GM19099 (cell line): ENCODE data around the gene C4BPB.

Experiments used
- POLR2A ChIP-seq: IDR thresholded peaks from 3 replicates; pipeline ENCODE4 v1.6.1; 2011; ENCODE audit warnings: low read depth; ENCODE audit not compliant: insufficient read length; ENCODE audit errors: extremely low read depth

The C4BPB gene

DNA sequence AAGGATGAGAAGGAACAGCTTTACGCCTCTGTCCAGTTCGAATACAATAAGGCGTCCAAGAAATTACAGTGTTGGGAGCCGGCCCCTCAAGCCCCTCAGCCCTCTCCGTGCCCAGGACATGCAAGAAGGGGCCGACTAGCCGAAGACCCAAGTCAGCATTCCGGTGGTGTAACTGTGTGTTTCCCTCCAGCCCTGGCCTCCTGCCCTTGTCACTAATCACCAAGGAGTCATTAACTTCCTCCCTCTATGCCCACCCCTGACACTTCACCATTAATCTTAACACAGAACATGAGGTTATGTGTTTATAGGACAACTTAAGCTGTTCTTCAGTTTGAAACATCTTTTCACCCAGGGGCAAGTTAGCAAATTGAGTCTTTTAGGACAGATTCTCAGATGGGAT is 16.4 kb upstream of the C4BPB start:
- TF ChIP-seq POLR2A: no peak

DNA sequence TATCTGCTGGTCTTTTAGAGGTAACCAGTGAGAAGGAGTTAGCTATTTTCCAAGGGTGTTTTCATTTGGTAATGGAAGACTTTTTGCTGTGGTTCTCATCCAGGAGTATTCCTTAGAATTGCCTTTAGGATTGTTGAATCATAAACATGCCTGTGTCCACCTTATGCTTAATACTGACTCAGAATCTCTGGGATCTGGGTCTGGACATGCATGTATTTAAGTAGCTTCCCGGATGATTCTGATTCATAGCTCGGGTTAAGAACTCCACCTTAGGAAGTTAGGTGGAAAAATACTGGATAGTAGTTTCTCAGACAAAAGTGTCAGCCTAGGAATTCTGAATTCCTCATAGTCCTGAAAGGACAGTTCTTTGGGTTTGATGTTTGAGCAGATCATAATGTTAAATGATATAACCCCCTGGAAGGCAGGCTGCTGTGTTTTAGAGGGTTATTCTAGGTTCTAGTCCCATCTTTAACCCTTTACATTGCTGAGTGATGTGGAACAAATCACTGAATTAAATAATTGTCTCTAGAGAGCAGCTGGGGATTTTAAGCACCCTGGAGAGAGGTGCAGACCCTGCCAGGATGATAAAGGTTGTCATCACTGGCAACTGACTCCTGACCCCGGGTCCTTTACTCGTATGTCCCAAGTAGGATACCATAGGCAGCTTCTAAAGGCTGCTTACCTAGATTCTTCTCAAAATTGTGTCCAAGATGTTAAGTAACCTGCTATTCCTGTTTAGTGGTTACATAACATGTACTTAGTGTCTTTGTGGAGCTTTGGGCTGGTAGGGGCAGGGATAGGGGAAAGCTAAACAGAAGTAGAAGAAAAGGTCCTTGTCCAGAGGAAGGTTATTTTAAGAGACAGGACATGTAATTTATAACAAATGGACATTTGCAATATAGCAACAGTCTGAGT is 14.5 kb upstream of the C4BPB start:
- TF ChIP-seq POLR2A: no peak

DNA sequence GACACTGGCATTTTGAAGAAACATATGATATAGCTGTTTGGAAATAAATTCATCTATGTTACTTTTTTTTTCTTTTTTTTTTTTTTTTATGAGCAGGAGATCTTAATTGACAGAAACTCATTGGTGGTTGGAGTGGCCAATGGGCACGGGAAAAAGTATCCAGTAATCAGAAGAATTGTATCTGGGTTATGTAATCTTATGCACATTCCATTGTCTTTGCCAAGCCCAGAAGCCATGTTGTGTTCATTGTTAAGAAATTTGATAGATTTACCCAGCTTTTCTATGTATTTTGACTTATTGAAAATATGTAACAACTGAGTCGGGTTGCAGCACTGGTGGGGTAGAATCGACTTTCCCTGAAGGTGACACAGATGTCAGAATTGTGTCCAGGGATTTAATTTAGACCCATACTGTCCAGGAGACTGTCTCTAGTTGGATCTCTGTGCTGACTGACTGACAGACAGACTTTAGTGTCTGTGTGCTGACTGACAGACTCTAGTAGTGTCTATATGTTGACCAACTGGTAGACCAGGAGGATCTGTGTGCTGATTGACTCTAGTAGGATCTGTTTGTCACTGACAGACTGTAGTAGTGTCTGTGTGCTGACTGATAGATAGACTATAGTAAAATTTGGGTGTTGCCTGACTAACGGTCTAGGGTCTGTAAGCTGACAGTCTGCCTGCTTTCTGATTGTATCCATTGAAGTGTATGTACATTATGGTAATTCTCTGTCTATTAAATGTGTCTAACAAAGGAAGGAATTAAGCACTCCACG is 12.3 kb upstream of the C4BPB start:
- TF ChIP-seq POLR2A: no peak

DNA sequence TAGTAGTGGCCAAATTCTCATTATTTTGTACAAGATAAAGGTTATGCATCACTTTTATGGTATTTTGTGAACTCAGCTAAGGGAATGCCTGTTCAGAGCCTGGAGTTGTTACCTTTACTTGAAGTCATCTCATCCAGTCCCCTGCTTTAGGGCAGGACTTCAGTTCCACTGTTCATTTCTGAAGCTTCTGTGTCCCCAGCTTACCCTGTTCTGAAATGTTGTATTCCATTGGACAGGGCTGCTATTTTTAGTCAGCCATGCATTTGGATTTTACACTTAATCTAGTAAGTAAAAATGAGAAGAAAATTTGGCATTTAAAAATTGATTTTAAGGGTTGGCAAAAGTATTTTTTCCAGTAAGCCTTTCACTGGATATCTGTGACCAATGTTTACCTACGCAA is 11.6 kb upstream of the C4BPB start:
- TF ChIP-seq POLR2A: no peak

DNA sequence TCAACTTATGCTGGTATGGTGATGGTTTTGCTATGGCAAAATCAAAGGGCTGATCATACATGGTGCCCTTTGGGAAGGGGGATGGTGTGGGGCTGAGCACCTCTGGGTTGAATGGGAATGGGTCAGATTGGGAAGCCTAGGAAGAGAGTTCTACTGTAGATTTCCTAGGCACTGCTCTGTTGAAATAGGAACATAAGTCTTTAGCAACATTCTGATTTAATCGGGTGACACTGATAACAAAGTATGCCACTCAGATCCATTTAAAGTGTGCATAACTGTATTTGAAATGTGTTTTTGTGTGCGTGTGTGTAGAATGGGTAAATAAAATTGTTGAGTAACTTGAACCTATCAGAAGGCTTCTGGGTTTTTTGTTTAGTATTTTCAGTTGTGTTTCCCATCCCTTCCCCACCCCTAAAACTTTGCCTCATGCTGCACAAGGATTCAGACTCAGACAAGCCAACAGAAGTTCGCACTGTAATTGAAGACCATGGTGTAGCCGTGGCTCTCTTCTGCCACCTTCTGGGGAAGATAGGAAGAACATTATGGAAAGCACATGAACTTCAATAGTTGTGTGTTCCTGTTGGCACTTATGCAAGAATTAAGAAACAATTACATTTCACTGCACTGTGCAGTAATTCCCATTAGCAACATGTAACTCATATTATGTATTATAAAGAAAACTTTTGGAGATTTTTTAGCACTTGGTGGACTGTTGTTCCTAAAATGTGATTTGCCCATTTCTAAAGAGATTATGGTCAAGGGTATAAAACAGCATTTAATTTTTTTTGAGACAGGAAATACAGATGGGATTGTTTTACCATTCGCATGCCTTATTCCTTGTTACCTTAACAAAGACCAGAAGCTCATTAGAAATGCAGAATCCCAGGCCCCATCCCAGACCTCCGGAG is 10.9 kb upstream of the C4BPB start:
- no peak for TF ChIP-seq POLR2A

DNA sequence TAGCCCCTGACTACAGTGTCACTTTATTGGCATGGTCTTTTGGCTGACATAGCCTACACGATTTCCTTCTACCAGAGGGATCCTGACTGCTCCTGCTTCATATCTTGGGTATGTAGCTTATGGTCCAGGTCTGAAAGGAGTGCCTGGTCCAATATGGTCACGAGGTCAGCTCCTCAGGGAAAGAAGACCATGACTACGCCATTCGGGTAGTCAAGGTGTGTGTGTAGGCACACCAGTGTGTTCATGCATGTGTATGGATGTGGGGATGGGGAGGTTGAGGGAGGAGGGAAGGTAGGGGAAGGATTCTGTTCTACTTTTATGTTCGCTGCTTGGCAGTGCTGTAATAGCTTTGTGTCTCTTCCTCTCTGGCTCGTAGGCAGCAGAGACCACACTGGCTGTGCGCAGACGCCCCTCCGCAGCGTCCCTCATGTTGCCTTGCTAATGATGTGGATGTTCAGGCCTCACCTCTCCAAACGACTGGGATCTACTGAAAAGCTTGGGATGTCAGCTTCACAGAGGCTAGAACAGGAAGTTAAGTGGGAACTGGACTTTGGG is 10.0 kb upstream of the C4BPB start:
- TF ChIP-seq POLR2A: no peak

DNA sequence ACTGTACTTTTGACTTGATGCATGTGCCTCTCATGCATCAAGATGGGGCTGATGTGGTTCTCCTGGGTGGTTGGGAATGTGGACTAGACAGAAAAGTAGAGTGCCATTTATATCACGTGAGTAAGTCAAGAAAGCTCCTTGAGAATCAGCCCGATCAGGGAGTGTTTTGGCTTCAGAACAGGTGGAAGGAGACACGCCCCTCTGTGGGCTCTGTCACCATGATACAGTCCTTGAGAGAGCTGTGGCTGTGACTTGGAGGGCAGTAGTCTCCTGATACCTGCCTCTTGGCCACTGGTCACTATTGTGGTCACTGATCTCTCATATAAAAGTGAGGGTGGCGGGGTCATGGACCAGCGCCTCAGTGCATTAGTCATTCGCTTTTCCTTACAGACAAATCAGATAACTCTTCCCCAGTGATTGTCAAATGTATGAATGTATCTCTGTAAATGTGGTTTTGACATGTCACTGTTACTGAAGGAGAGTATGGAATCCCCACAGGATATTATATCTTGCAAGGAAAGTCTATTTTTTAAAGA is 8.9 kb upstream of the C4BPB start:
- no peak for TF ChIP-seq POLR2A

DNA sequence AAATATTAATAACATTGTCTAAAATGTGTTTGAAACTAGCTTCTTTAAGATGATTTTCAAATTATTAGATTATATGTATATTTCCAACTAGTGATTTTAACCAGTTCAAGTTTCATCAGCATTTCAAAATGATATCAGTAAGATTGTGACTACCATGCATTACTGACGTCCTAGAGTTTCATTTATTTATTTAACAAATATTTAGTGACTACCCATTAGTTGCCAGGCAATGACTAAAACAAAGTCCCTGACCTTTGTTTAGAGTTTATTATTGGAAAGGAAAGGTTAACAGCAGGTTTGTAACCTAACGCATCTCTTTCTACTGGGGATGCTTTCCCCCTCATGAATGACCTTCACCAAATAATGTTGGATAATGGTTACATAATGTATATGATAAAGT is 7.6 kb upstream of the C4BPB start:
- TF ChIP-seq POLR2A: no peak

DNA sequence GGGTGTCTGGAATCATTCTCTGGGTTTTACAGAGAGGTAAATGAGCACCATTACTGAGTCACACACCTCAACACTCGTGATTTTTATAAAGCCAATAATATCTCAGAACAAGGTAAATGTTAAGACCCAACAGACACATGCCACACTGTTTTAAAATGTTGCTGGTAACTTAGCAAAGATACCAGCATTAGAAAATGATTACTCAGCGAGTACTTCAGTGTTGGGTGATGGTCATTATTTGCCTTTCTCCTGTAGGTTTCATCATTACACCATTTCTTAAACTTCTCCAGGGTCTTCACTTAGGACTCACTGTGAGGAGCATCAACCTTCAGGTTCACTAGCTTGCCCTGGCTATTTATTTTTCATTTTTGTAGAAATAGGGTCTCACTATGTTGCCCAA is 6.9 kb upstream of the C4BPB start:
- no peak for TF ChIP-seq POLR2A

DNA sequence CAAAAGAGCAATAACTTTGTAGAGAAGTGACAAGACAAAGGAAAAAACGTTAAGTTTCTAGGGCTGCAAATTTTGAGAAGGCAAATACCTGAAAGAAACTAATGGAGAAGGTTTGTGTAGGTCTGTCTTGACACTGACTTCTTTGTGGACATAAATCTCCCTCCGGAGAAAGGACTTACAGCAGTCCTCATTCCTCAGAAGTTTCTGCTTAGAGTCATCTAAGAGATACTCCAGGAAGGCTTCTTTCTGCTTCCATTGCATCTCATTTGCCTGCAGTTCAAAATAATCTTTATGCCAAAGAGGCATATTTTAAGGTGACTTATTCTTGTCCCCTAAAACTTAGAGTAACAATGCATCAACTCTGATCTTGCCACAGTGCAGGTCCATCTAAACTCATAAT is 4.4 kb upstream of the C4BPB start:
- no peak for TF ChIP-seq POLR2A

DNA sequence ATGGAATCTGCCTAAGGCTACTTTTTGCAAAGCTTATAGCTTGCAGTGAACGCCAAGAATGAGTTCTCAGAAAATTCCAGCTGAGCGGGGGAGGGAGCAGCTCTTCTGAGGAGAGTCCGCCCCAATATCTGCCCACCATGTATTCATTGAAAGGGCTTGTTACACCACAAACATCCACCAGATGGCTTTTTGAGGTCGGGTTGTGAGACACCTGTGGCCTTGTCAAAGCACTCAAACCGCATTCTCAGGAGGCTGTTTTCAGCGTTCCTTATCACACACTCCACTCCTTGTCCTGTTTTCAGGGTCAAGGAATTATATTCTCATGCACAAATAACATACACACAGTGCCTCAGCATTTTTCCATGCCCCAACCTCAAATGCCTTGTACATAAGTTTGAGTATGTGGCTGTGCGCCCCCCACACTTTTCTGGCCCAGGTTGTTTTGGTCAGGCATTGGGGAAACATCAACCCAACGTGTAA is 3.9 kb upstream of the C4BPB start:
- TF ChIP-seq POLR2A: no peak

DNA sequence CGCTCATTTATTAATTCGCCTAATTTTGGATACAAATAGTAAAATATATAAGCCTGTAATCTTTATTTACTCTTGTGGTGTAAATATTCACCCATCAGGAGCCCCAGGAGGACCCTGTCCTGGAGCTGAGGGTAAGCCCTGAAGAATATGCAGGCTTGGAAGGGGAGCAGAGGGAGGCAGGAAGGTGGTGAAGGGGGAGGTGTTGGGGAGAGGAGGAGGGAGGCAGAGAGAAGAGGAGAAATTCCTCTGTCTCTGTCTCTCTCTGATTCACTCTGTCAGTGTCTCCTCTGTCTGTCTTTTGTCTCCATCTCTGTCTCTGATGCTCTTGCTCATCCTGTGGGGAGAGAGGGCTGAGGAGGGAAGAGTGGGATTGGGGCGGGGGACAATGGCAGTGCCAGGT is 2.8 kb upstream of the C4BPB start:
- no peak for TF ChIP-seq POLR2A

DNA sequence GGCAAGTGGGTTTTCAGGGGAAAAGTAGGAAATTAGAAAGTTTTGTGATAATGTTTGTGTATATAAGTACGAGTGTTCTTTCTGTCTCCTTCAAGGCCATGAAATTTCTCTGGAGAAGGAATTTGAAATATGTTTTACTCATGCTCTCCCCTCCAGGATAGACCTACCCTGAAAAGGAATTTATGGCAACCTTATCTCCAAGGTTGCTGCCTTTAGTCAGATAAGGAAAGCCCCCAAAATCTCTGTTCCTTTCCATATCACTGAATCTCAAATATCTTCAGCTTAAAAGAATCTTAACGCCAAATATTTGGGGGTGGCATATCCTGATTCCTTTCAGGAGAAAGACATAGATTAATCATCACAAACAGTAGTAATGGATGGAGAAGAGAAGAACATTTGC is 499 bp upstream of the C4BPB start:
- no peak for TF ChIP-seq POLR2A

DNA sequence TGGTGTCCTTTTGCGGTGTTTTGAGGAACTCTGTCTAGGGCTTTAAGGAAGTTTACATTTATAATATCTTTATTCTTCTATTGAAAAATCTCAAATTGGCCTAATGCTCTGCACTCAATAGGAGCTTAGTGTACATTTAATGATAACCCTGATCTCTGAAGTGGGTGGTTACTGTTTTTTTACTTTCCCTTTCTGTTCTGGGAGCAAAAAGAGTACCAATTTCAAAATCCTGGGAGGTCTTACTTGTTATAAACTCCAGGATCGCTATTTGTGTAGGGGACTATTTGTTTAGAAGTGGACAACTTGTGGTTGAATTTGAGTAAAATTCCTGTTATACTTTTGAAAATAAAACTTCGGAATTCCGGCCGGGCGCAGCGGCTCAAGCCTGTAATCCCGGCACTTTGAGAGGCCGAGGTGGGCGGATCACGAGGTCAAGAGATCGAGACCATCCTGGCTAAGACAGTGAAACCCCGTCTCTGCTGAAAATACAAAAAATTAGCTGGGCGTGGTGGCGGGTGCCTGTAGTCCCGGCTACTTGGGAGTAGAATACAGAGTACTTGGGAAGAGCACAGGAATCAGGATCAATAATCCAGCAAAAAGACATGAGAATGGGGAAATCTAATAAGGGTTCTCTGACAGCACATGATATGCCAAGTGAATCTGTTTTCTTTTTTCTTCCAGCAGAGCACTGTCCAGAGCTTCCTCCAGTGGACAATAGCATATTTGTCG is 1.1 kb downstream of the C4BPB start:
- TF ChIP-seq POLR2A: no peak
